NCI-H1092 (cell line): Measurements from ENCODE around the gene MUC21.
"Not testable (repeated sequence)": the region's sequence is repeated elsewhere in the genome, so short reads cannot be mapped to it uniquely, and the experiment has no call there.

Experiments
- DNase-seq: peaks from one replicate; lab custom pipeline; 2025; lab: John Stamatoyannopoulos, UW

The MUC21 gene

DNA sequence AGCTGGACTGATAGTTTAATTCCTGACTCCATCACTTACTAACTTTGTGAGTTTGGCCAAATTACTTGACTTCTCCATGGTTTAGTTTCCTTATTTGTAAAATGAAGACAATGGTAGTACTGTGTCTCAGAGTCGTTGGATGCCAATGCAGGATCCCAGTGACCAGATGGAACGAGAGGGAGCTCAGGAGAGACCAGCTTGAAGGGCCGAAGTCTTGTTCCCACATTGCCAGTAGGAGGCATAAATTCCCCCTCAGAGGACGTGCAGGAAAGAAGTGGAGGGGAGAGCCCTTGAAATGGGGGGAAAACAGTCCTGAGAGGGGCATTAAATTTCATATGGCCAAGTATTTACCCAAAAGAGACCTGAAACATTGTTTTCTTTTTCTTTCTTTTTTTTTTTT is 24.6 kb downstream of the MUC21 start:
- DNase-seq: no peak

DNA sequence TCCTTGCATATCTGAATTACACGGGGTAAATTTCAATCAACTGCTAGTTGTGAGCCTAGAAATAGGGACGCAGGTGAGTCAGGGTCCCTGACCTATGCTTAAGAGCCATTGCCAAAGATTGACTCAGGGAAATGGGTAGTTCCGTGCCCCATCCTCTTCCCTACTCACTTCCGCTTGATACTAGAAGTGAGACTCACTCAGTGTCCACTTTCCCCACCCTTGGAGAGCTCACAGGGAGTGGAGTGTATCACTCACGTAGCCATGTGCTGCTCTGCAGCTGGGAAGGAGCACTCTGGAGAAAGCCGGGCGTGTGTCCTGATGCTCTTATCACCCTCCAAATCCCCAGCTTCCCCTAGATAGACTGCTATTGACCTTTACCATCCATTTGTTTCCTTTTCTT is 26.2 kb downstream of the MUC21 start:
- no peak for DNase-seq

DNA sequence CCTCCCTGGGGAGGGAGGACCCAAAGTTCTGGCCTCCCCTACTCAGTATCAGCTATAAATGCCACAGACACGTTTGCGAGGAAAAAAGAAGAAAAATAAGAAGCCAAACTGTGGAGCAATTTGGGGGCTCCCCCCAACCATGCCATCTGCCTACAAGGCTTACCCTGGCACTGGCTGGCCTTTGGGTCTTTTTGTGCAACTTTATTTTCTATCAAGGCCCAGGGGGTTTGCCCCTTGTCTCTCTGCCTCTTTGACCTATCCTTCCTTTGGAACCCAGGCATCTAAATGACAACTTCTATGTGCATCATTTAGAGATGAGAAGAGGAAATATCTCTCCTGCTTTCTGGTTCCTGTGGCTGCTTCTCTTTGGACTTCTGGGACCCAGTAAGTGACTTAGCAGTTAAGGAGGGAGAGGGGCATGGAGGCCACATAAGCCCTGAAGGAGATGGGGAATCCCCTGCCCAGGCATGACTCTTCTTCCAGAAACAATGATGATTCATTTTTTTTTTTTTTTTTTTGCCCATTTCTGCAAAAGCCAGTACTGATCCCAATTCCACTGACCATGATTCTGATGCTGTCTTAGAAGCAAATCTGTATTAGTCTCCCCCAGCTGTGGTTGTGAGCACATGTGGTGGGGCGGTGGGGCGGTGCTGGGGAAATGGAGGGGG is 27.0 kb downstream of the MUC21 start, which contains the start of gene MUC22:
MUC22 (plus strand) TSS at position 82 of the 668 bp plus-strand sequence; CDS start at position 315, 233 bp downstream.
- no peak for DNase-seq

- no peak for DNase-seq
These were observed 27.6 kb downstream of the MUC21 start for GRCh38 chr6:31011153-31011552.

- no peak for DNase-seq
These were observed 33.3 kb downstream of the MUC21 start for GRCh38 chr6:31016659-31017299.

DNA sequence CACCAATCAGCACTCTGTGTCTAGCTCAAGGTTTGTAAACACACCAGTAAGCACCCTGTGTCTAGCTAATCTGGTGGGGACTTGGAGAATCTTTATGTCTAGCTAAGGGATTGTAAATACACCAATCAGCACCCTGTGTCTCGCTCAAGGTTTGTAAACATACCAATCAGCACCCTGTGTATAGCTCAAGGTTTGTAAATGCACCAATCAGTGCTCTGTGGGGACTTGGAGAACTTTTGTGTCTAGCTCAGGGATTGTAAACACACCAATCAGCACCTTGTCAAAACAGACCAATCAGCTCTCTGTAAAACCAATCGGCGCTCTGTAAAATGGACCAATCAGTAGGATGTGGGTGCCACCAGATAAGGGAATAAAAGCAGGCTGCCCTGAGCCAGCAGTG is 33.9 kb downstream of the MUC21 start:
- DNase-seq: not testable (repeated sequence)

DNA sequence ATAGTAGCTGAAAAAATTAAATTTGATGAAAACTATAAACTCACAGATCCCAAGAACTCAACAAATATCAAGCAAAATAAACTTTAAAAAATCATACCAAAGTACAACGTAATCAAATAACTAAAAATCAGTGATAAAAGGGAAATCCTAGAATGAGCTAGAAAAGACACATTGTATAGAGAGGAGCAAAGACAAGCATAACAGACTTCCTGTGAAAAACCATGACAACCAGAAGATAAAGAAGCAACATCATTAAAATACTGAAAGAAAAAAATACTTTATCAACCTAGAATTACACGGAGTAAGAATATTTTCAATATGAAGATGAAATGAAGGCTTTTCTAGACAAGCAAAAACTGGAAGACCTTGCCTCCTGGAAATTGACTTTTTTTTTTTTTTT is 36.5 kb downstream of the MUC21 start:
- DNase-seq: no peak

- not testable (repeated sequence) for DNase-seq
These were observed 37.2 kb downstream of the MUC21 start for GRCh38 chr6:31020631-31021255.

DNA sequence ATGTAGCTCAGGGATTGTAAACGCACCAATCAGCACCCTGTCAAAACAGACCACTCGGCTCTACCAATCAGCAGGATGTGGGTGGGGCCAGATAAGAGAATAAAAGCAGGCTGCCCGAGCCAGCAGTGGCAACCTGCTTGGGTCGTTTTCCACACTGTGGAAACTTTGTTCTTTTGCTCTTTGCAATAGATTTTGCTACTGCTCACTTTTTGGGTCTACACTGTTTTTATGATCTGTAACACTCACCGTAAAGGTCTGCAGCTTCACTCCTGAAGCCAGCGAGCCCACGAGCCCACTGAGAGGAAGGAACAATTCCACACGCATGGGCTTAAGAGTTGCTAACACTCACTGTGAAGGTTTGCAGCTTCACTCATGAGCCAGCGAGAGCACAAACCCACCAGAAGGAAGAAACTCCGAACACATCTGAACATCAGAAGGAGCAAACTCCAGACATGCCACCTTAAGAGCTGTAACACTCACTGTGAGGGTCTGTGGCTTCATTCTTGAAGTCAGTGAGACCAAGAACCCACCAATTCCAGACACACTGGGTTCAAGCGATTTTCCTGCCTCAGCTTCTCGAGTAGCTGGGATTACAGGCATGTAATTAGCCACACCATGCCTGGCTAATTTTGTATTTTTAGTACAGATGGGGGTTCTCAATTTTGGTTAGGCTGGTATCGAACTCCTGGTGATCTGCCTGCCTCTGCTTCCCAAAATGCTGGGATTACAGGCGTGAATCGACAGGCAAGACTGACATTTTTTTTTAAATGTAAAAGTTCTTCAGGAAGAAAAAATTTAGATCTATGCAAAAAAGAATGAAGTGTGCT is 38.4 kb downstream of the MUC21 start:
- DNase-seq: not testable (repeated sequence)

GRCh38 chr6:31025595-31025994 is 42.1 kb downstream of the MUC21 start:
- no peak for DNase-seq

- no peak for DNase-seq
These were observed 47.6 kb downstream of the MUC21 start for GRCh38 chr6:31031095-31031494.

- DNase-seq: no peak
These were observed 49.6 kb downstream of the MUC21 start for GRCh38 chr6:31033075-31033474.

DNA sequence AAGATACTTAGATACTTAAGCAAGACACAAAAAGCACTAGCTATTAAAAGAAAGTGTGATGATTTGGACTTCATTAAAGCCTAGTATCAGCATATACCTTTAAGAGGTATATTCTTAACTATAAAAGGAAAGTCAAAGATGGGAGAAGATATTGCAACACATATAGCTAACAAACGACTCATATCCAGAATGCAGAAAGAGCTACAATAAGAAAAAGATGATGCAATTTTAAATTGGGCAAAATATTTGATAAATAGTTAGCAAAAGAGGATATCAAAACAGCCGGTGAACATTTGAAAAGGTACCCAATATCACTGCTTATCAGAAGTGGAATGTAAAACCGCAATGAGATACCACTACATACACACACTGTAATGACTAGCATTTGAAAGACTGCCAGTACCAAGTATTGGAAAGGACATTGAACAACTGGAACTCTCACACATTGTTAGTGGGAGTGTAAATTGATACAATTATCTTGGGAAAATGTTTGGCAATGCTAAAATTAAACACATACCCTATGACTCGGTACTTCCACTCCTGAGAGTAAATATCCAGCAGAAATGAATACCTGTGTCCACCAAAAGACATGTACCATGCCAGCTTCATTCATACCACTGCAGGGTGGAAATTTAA is 52.5 kb downstream of the MUC21 start:
- DNase-seq: no peak

GRCh38 chr6:31037169-31037568 is 53.7 kb downstream of the MUC21 start:
- no peak for DNase-seq

DNA sequence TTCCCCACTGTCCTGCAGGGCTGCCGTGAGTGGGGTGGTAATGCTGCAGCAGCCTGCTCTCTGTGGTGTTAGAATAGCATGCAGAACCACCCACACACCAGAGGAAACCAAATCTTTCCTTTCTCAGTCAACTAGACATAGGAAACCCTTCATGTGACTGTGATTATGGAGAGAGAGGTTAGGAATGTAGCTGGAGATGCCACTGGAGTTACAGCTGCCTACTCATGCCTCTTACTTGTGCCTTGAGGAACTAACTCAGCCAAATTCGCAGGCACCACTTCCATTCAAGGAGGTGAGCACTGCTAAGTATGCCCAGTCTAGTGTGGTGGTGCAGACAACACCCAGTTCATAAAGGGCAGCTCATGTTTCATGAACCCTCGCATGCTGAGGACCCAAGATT is 54.2 kb downstream of the MUC21 start:
- no peak for DNase-seq

- no peak for DNase-seq
These were observed 55.0 kb downstream of the MUC21 start for GRCh38 chr6:31038559-31038958.
